Liver (tissue), 9 donors: ENCODE results near the gene CELF2. TPM values are rescaled to one million over a fixed set of nuclear protein-coding genes. Genes with fewer than 3 reads are reported as not detected.

Source experiments
- DNase-seq: peaks from one replicate; pipeline ENCODE4 v3.0.0-alpha.2; 2017; ENCODE audit warnings: low spot score
- H3K27ac ChIP-seq, 2 donors: one replicate each; pipeline ENCODE4 v1.7.0; 2013; ENCODE audit warnings: inconsistent platforms in 2 of 2, low read length in 2 of 2, control low read depth in 1 of 2, low read depth in 1 of 2, mild to moderate bottlenecking in 1 of 2
- H3K27me3 ChIP-seq, 4 donors: one replicate each; pipeline versions ENCODE4 v1.6.1 to v1.7.0; 2013; ENCODE audit warnings: low read length in 3 of 4, inconsistent platforms in 1 of 4, mild to moderate bottlenecking in 1 of 4, moderate library complexity in 1 of 4; ENCODE audit not compliant: control insufficient read depth in 4 of 4, insufficient read depth in 4 of 4
- H3K36me3 ChIP-seq, 4 donors: one replicate each; pipeline versions ENCODE4 v1.6.1 to v1.7.0; 2013; ENCODE audit warnings: low read length in 3 of 4, mild to moderate bottlenecking in 3 of 4, low read depth in 1 of 4, moderate library complexity in 1 of 4; ENCODE audit not compliant: control insufficient read depth in 4 of 4, insufficient read depth in 3 of 4
- H3K4me1 ChIP-seq, 4 donors: one replicate each; pipeline versions ENCODE4 v1.6.1 to v1.7.0; 2013; ENCODE audit warnings: low read length in 3 of 4, mild to moderate bottlenecking in 3 of 4, moderate library complexity in 1 of 4; ENCODE audit not compliant: control insufficient read depth in 4 of 4, insufficient read depth in 4 of 4
- H3K4me3 ChIP-seq, 3 donors: one replicate each; pipeline versions ENCODE4 v1.6.1 to v1.7.0; 2013; ENCODE audit warnings: low read length in 3 of 3, control low read depth in 1 of 3, low read depth in 1 of 3, mild to moderate bottlenecking in 1 of 3
- H3K9ac ChIP-seq, 2 donors: one replicate each; pipeline ENCODE4 v1.7.0; 2013; ENCODE audit warnings: low read length in 2 of 2, mild to moderate bottlenecking in 2 of 2, moderate library complexity in 2 of 2, control low read depth in 1 of 2, low read depth in 1 of 2
- H3K9me3 ChIP-seq, 4 donors: one replicate each; pipeline versions ENCODE4 v1.6.1 to v1.7.0; 2013; ENCODE audit warnings: low read length in 3 of 4; ENCODE audit not compliant: control insufficient read depth in 4 of 4
- FOXA1 ChIP-seq: IDR thresholded peaks from 2 replicates; pipeline ENCODE4 v1.6.1; 2016; ENCODE audit warnings: antibody characterized with exemption
- FOXA2 ChIP-seq: IDR thresholded peaks from 2 replicates; pipeline ENCODE4 v1.6.1; 2016; ENCODE audit warnings: antibody characterized with exemption
- GABPA ChIP-seq, 2 donors: IDR thresholded peaks in 1 of 2; conservative IDR thresholded peaks in 1 of 2; 2 replicates each; pipeline ENCODE4 v1.6.1; 2016; ENCODE audit warnings: antibody characterized with exemption in 2 of 2, mild to moderate bottlenecking in 1 of 2, moderate library complexity in 1 of 2
- HNF4A ChIP-seq, 2 donors: conservative IDR thresholded peaks; 2 replicates each; pipeline ENCODE4 v1.6.1; 2016; ENCODE audit warnings: antibody characterized with exemption in 2 of 2, mild to moderate bottlenecking in 2 of 2
- JUND ChIP-seq, 2 donors: IDR thresholded peaks; 2 replicates each; pipeline ENCODE4 v1.6.1; 2016; ENCODE audit warnings: antibody characterized with exemption in 2 of 2
- NR2F2 ChIP-seq: IDR thresholded peaks from 2 replicates; pipeline ENCODE4 v1.6.1; 2016; ENCODE audit warnings: antibody characterized with exemption
- RAD21 ChIP-seq, 2 donors: IDR thresholded peaks; 2 replicates each; pipeline ENCODE4 v1.6.1; 2016; ENCODE audit warnings: antibody characterized with exemption in 2 of 2, mild to moderate bottlenecking in 2 of 2
- RXRA ChIP-seq, 2 donors: IDR thresholded peaks; 2 replicates each; pipeline ENCODE4 v1.6.1; 2017 to 2018; ENCODE audit warnings: antibody characterized with exemption in 2 of 2, mild to moderate bottlenecking in 1 of 2
- SP1 ChIP-seq: IDR thresholded peaks from 2 replicates; pipeline ENCODE4 v1.6.1; 2018; ENCODE audit warnings: antibody characterized with exemption, mild to moderate bottlenecking
- TAF1 ChIP-seq: conservative IDR thresholded peaks from 2 replicates; pipeline ENCODE4 v1.6.1; 2016; ENCODE audit warnings: antibody characterized with exemption, mild to moderate bottlenecking
- YY1 ChIP-seq: IDR thresholded peaks from 2 replicates; pipeline ENCODE4 v1.6.1; 2016; ENCODE audit warnings: antibody characterized with exemption, mild to moderate bottlenecking
- WGBS: extraction: QIAGEN DNeasy Blood & Tissue Kit; methylation state at CpG from one replicate; pipeline ENCODE4 v1.1.7; 2013; 5-methylcytosine and 5-hydroxymethylcytosine counted together
- polyA plus RNA-seq, 2 donors: library from polyadenylated mRNA; stranded (reverse) in 1 of 2; unstranded in 1 of 2; fragments of 200-250 nt in 1 of 2; fragments of >200 nt in 1 of 2; fragmentation: Nextera tagmentation in 1 of 2; extraction: Ambion mirVana in 1 of 2; gene quantifications; one replicate each; pipeline versions ENCODE4 v1.2.1 to v1.2.3, GENCODE V29; 2013 to 2015
- total RNA-seq, 2 donors: library from RNA; depleted of rRNA; stranded (reverse); fragments of >200 nt; gene quantifications; one replicate each; pipeline ENCODE4 v1.2.3, GENCODE V29; 2014
- TF ChIP-seq, protein P1 (sequence below): IDR thresholded peaks from 2 replicates; pipeline ENCODE4 v1.6.1; 2016; ENCODE audit warnings: antibody characterized with exemption, mild to moderate bottlenecking
- TF ChIP-seq, protein P2 (sequence below): IDR thresholded peaks from 2 replicates; pipeline ENCODE4 v1.6.1; 2016; ENCODE audit warnings: antibody characterized with exemption
- donor health status: healthy.
- donor health status: healthy.
- donor health status: healthy.
- donor health status: healthy.
- donor health status: healthy.

CELF2 gene
- total and polyA plus RNA-seq, 4 donors, result 1.4 to 8.5 (median 5.6) TPM

DNA sequence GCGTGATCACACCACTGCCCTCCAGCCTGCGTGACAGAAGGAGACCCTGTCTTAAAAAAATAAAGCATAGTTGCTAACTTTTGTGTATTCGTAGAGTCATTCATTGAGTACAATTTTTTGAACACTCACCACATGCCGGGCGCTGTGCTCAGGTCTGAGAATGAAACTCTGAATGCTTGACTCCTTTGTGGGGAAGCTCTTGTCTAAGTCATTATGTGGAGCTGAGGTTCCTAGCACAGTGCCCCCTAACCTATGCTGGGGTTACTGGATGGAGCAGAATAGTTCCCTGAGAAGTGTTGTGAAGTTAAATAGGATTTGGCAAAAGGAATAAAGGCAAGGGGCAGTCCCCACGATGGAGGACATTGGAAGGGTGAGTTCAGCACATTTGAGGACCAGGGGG is 123.3 kb downstream of the CELF2 start:
- Histone ChIP-seq H3K4me3 (no peak overlapping the region), H3K27ac (no peak overlapping the region)
- TF ChIP-seq, protein P1, sequence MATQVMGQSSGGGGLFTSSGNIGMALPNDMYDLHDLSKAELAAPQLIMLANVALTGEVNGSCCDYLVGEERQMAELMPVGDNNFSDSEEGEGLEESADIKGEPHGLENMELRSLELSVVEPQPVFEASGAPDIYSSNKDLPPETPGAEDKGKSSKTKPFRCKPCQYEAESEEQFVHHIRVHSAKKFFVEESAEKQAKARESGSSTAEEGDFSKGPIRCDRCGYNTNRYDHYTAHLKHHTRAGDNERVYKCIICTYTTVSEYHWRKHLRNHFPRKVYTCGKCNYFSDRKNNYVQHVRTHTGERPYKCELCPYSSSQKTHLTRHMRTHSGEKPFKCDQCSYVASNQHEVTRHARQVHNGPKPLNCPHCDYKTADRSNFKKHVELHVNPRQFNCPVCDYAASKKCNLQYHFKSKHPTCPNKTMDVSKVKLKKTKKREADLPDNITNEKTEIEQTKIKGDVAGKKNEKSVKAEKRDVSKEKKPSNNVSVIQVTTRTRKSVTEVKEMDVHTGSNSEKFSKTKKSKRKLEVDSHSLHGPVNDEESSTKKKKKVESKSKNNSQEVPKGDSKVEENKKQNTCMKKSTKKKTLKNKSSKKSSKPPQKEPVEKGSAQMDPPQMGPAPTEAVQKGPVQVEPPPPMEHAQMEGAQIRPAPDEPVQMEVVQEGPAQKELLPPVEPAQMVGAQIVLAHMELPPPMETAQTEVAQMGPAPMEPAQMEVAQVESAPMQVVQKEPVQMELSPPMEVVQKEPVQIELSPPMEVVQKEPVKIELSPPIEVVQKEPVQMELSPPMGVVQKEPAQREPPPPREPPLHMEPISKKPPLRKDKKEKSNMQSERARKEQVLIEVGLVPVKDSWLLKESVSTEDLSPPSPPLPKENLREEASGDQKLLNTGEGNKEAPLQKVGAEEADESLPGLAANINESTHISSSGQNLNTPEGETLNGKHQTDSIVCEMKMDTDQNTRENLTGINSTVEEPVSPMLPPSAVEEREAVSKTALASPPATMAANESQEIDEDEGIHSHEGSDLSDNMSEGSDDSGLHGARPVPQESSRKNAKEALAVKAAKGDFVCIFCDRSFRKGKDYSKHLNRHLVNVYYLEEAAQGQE, result no peak
- no peak for TF ChIP-seq FOXA2
- TF ChIP-seq GABPA (IDR thresholded peaks at IDR 0.05 in 1 of 2, conservative IDR thresholded peaks at IDR 0.05 in 1 of 2), result no peak
- no peak for TF ChIP-seq TAF1
- no peak for TF ChIP-seq RAD21 (IDR thresholded peaks at IDR 0.05)
- TF ChIP-seq SP1, result no peak
- no peak for TF ChIP-seq FOXA1
- no peak for TF ChIP-seq RXRA (IDR thresholded peaks at IDR 0.05)

DNA sequence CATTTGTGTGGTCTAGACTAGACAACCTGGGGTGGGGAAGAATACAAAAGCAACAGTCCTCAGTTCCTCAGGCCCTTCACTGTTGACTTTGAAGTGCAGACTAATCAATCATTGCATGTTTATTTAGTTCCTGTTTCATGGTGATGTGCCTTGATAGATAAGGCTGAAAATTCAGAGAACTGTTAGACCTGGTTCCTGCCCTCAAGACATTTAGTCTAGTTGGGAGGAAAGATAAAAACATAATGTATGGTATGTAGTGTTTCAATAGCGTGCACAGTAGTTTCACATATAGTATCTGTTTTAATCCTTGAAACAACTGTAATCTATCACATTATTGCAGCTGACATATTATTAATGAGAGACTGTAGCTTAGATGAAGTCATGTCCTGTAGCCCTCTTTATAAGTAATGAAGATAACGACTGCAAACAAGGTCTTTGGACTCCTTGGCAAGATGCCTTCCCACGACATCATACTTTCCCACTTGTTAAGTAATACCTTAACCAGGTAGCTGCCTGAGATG is 124.0 kb downstream of the CELF2 start:
- TF ChIP-seq HNF4A (conservative IDR thresholded peaks at IDR 0.05) (peak; percentile 32 to 37), YY1 (no peak), NR2F2 (no peak), JUND (IDR thresholded peaks at IDR 0.05) (peak in 1 of 2 donors; percentile 46), TAF1 (no peak), GABPA (IDR thresholded peaks at IDR 0.05 in 1 of 2, conservative IDR thresholded peaks at IDR 0.05 in 1 of 2) (no peak)
- TF ChIP-seq, protein P1, result no peak
- TF ChIP-seq, protein P2, sequence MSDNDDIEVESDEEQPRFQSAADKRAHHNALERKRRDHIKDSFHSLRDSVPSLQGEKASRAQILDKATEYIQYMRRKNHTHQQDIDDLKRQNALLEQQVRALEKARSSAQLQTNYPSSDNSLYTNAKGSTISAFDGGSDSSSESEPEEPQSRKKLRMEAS, result no peak
- Histone ChIP-seq H3K27me3 (no peaks in the 10 kb centered on the region), H3K27ac (no peak overlapping the region), H3K9ac (no peak overlapping the region), H3K9me3 (no peaks in the 10 kb centered on the region), H3K4me1 (peaks cover 0 to 4% (median 0%) of the 10 kb centered on the region in 4 donors), H3K4me3 (no peak overlapping the region), H3K36me3 (no peaks in the 10 kb centered on the region)
- WGBS, result 31% methylated on average over 3 of the region's 3 CpGs
- no peak for DNase-seq

More for the DNA sequence above, 123.3 kb downstream of the CELF2 start:
- Histone ChIP-seq H3K27me3 (no peaks in the 10 kb centered on the region), H3K4me1 (peaks cover 0 to 4% (median 0%) of the 10 kb centered on the region in 4 donors), H3K9ac (no peak overlapping the region), H3K36me3 (no peaks in the 10 kb centered on the region), H3K9me3 (no peaks in the 10 kb centered on the region)
- 87% methylated on average over 6 of the region's 6 CpGs for WGBS
- no peak for DNase-seq
